NCI-H345 (cell line): Measurements from ENCODE around the gene TINCR.
A peak's percentile ranks its signal among the peaks of the same experiment; 100 is the strongest.

ENCODE experiments used
- DNase-seq: peaks from one replicate; lab custom pipeline; 2025; lab: John Stamatoyannopoulos, UW

The TINCR gene

GRCh38 chr19:5588906-5589676 lies 21.3 kb upstream of the TINCR start:
- no peak for DNase-seq

DNA sequence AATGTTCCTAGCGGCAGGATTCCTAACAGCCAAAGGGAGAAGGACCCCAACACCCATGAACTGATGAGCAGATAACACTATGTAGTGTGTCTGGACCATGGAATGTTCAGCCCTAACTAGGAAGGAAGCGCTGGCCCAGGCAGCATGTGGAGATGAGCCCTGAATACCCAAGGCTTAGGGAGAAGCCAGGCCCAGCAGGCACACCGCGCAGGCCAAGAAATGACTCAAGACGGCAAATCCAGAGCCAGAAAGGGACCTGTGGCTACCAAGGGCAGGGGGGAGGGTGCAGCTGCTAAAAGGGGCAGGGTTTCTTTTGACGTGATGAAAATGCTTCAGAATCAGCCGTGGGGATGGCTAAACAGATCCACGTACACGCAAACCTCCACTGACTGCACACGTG lies 20.7 kb upstream of the TINCR start:
- no peak for DNase-seq

- peak; percentile 54 for DNase-seq
Measured at GRCh38 chr19:5587661-5588060, 19.9 kb upstream of the TINCR start.

- no peak for DNase-seq
Measured at GRCh38 chr19:5587071-5587455, 19.3 kb upstream of the TINCR start.

GRCh38 chr19:5586300-5587070 lies 18.7 kb upstream of the TINCR start:
- DNase-seq: no peak

DNA sequence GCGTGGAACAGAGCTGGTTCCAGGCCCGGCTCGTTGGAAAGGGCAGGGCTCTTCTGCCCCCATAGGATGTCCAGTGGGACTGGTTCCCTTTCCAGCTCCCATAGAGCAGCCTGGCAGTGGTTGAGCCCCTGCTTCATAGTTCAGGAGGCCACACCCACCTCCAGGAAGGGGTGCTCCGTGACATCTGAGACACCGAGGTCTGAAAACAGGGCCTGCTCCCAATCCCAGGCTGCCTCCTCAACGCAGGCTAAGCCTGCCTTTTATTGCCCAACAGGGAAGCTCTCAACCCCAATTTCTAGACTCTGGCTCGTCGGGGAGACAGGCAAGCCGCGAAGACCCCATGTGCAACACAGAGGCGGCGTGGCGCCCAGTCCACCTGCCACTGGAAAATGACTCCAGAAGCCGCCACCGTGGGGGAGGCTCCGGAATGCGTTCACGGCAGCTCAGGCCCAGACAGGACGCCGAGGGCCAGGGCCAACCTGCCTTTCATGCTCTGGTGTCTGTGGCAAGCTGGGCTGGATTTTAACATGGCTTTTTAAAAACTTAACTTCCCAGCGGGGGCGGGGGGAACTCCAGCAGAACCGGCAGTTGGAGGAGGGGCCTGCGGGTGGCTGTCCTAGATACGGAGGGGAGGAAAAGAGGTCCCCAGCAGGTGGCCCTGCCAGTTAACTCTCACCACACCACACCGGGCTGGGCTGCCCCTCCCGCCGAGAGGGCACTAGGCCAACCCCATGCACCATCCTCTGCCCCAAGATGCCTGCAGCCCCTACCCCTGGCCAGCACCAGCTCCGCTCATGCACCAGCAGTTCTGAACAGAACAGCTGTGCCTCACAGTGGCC lies 17.9 kb upstream of the TINCR start:
- DNase-seq: no peak

DNA sequence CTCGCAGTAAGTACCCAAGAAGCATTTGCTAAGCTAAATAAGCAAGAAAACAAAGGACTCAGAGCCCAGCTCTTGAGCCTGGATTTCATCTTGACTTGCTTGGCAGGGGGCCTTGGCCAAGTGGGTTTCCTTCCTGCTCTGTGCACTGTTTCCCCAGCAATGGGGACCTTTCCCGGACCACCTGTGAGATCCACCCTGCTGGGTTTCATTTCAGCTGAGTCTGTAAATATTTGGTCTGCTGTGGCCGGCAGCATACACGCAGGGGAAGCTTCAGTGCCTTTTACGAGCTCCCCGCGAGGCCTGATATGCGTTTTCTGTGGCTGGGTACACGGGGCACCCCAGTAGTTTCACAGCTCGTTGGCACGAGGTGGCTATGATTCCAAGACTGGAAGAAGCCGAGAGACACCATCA lies 12.4 kb upstream of the TINCR start:
- peak; percentile 85 for DNase-seq

DNA sequence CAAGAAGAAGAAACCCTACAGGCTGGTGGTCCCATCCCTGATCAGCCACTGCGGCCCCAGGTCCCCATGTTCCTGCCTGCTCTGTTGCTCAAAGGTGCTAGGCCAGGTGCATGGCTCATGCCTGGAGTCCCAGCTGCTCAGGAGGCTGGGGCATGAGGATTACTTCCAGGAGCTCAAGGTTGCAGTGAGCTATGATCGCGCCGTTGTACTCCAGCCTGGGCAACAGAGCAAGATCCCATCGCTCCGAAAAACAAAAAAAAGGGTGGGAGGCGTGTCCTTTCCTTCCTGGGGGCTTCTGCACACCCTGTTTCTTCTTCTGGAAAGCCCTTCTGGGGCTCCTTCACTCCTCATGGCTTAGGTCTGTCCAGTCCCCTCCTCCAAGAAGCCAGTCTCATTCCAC lies 11.9 kb upstream of the TINCR start:
- DNase-seq: no peak

DNA sequence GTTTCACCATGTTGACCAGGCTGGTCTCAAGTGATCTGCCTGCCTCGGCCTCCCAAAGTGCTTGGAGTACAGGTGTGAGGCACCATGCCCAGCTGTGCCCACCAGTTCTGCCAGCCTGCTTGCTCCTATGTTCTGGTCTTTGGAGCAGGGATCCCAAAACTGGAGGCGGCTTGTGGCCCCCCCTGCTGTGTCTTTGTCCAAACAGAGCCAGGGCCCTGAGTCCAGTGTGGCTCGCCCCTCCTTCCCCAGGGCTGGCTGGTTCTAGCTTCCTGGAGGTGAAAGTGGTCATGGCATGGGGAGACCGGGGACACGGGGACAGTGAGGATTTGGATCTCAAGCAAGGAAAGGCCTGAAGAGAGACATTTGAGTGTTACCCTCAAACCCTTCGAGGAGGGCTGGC lies 11.5 kb upstream of the TINCR start:
- no peak for DNase-seq

- peak; percentile 72 for DNase-seq
Measured at GRCh38 chr19:5578097-5578846, 10.5 kb upstream of the TINCR start.

DNA sequence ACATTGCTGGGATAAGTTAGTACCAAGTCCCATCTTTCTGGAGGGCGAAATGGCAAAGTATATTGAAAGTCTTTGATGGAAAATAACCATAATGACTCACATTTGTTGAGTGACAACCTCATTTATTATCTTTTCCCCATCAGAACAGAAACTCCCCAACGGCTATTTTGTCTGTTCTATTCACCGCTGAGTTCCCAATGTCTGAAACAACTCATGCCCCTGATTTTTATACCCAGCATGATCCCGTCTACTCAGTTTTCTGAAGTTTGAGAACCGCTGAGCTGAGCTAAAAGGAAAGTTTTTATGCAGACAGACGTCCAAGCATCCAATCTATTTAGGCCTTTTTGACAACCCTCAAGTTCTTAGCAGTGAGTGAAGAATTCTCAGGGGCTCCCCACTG lies 7.8 kb upstream of the TINCR start:
- DNase-seq: no peak

DNA sequence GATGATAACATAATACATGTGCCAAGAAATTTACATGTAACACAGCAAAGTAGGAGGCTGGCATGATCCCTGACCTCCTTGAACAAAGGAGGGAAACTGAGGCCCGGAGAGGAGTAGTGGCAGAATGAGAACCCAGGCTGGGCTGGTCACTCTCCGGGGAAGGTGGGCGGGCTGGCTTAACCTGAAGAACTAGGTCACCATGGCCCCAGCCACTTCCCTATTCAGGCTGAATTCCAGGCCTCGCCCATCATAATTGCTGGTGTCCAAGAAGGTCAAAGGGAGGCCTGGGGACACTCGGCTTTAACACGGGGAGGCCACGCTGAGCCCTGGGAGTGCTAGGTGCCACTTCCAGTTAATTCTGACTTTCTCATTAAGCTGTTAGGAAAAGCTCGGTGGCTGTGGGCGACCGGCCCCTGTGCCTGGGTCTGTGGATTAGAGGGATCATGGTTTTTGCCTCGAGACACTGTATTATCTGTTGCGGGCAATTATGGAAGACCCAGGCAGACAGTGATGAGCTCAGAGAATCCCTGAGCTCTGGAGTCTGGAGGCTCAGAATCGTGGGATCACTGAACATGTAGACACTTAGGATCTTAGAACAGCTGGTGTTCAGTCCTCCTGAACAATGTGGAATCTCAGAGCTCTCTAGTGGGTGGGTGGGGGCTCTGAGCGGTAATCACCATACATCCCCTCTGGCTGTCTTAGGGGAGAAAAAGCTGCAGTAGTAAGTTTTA lies 5.0 kb upstream of the TINCR start:
- no peak for DNase-seq

DNA sequence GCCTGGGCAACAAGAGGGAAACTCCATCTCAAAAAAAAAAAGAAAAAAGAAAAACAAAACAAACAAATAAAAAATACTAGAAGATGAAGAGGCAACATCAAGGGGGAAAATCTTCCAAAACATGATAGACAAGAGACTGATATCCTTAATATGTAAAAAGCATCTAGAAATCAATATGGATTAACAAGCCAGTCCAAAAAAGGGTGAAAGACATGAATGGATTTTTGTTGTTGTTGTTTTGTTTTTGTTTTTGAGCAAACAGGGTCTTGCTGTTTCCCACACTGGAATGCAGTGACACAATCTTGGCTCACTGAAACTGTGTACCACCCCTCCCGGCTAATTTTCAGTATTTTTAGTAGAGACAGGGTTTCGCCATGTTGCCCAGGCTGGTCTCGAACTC lies 4.0 kb upstream of the TINCR start:
- no peak for DNase-seq

GRCh38 chr19:5567970-5568407 lies 236 bp upstream of the TINCR start:
- no peak for DNase-seq

- no peak for DNase-seq
Measured at GRCh38 chr19:5564930-5565329, 2.8 kb downstream of the TINCR start.

- DNase-seq: peak; percentile 67
Measured at GRCh38 chr19:5563935-5564612, 3.7 kb downstream of the TINCR start.

GRCh38 chr19:5563008-5563431 lies 4.7 kb downstream of the TINCR start:
- DNase-seq: no peak

DNA sequence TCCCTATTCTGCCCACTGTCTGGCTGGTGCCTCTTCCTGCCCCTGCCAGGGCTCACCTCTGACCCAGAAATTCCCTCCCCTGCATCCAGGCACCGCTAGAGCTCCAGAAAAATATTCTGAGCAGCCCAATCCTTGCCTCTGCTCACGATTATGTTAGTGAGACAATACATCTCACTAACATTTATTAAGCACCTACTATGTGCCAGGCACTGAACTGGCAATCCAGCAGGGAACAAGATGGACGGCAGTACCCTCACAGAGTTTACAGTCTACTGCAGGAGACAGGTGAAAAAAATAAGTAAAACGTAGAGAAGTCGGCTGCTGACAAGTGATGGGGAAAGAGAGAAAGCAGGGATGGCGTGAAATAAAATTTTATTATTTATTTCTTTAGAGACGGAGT lies 5.5 kb downstream of the TINCR start:
- no peak for DNase-seq

- DNase-seq: no peak
Measured at GRCh38 chr19:5561559-5561958, 6.2 kb downstream of the TINCR start.

- no peak for DNase-seq
Measured at GRCh38 chr19:5560156-5560555, 7.6 kb downstream of the TINCR start.

DNA sequence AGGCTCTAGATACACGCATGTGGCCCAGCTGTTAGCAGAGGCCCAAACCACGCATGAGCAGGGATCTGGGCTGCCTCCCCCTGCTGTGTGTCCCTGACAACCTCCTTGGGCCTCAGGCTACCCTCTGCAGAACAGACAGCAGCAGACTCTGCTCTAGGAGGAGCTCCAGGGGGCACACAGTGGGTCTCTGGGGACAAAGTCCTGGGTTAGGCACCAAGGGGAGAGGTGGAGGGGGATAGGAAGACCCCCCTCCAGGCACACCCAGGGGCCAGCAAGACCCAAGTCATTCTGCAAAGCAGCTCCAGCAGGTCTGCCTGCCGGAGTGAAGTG lies 8.0 kb downstream of the TINCR start:
- peak; percentile 35 for DNase-seq
